Stimulated activated memory B cell treated with anti-CD40 and anti-IgM and Interleukin-4, amounts not matched to agents 10 μg/mL and 1 μg/mL and 100 μg/mL, for 72 hours (primary cell): ENCODE data around the gene IZUMO2.
"Not testable (repeated sequence)": the region's sequence is repeated elsewhere in the genome, so short reads cannot be mapped to it uniquely, and the experiment has no call there.

ENCODE experiments used
- ATAC-seq: fragments of 150-1000 bp; cut with Tn5 transposase; 2 replicates; pipeline ENCODE4 v1.10.0; 2021
- H3K27ac Mint-ChIP-seq: one replicate; pipeline ENCODE4 v1.8.0; 2022; ENCODE audit warnings: mild to moderate bottlenecking, mixed read lengths
- H3K27me3 Mint-ChIP-seq: one replicate; pipeline ENCODE4 v1.8.0; 2022; ENCODE audit warnings: mixed read lengths
- H3K36me3 Mint-ChIP-seq: one replicate; pipeline ENCODE4 v1.8.0; 2022; ENCODE audit warnings: mixed read lengths
- H3K4me1 Mint-ChIP-seq: one replicate; pipeline ENCODE4 v1.8.0; 2022; ENCODE audit warnings: mixed read lengths
- H3K4me3 Mint-ChIP-seq: one replicate; pipeline ENCODE4 v1.8.0; 2022; ENCODE audit warnings: mild to moderate bottlenecking, moderate library complexity, mixed read lengths
- H3K9me3 Mint-ChIP-seq: one replicate; pipeline ENCODE4 v1.8.0; 2022; ENCODE audit warnings: mixed read lengths

IZUMO2 gene

DNA sequence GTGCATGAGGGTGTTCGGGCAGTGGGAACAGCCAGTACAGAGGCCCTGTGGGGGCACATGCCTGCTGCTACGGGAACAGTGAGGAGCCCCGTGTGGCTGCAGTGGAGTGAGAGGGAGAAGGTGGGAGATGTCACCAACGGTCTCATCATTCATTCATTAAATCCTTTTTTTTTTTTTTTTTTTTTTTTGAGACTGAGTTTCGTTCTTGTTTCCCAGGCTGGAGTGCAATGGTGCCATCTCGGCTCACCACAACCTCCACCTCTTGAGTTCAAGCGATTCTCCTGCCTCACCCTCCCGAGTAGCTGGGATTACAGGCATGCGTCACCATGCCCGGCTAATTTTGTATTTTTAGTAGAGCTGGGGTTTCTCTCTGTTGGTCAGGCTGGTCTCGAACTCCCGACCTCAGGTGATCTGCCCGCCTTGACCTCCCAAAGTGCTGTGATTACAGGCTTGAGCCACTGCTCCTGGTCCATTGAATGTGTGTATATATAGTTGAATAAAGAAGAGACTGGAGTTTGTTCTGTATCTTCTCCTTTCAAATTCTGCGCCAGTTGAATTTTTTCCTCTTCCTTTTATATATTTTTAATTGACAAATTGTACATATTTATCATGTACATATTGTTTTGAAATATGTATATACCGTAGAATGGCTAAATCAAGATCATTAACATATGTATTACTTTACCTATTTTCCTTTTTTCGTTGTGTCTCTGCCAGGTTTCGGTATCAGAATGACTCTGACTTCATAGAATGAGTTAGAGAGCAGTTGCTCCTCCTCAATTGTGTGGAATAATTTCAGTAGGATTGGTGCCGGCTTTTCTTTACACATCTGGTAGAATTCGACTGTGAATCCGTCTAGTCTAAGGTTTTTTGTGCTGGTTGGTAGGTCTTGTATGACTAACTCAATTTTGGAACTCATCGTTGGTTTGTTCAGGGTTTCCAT, 28.0 kb downstream of the IZUMO2 start:
- not testable (repeated sequence) for H3K9me3 Mint-ChIP-seq, H3K27me3 Mint-ChIP-seq, ATAC-seq, H3K4me1 Mint-ChIP-seq, H3K4me3 Mint-ChIP-seq, H3K27ac Mint-ChIP-seq, H3K36me3 Mint-ChIP-seq

DNA sequence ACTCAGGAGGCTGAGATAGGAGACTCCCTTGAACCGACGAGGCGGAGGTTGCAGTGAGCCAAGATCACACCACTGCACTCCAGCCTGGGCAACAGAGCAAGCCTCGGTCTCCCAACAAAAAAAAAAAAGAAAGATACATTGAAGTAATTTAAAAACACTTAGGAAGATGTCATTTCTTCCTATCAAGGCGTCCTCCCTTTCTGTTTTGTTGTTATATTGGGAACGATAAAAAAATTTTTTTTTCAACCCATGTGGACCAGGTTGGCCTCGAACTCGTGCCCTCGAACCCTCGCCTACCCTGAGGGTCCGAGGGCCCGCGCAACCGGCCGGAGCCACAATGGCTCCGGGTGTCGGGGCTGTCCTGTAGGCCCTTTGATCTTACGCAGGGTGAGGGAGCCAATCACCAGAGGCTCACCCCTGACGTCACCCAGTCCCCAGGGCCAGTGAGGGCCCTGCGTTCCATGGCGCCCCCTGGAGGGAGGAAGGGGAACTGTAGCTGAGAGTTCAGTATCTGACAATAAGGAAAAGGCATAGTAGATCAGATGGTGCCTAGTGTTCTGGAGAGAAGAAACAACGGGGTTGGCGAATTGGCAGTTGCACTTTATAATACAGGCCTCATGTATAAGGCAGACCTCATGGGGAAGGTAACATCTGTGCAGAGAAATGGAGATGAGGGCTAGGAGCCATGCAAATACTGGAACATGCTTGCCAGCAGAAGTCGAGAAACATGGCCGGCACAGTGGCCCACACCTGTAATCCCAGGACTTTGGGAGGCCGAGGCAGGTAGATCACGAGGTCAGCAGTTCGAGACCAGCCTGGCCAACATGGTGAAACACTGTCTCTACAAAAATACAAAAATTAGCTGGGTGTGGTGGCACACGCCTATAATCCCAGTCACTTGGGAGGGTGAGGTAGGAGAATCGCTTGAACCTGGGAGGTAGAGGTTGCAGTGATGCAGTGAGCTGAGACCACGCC, 29.3 kb downstream of the IZUMO2 start:
- H3K4me1 Mint-ChIP-seq, H3K4me3 Mint-ChIP-seq, H3K27ac Mint-ChIP-seq, H3K9me3 Mint-ChIP-seq, ATAC-seq, H3K27me3 Mint-ChIP-seq, H3K36me3 Mint-ChIP-seq: not testable (repeated sequence)

GRCh38 chr19:50104012-50104411, 59.1 kb downstream of the IZUMO2 start:
- not testable (repeated sequence) for H3K36me3 Mint-ChIP-seq, H3K4me1 Mint-ChIP-seq, H3K27ac Mint-ChIP-seq, H3K4me3 Mint-ChIP-seq, ATAC-seq, H3K27me3 Mint-ChIP-seq, H3K9me3 Mint-ChIP-seq

DNA sequence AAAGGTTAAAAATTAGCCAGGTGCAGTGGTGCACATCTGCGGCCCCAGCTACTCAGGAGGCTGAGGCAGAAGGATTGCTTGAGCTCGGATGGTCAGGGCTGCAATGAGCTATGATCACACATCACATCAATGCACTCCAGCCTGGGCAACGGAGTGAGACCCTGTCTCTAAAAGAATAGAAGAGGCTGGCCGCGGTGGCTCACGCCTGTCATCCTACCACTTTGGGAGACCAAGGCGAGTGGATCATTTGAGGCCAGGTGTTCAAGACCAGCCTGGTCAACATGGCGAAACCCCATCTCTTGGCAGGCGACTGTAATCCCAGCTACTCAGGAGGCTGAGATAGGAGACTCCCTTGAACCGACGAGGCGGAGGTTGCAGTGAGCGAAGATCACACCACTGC, 59.7 kb downstream of the IZUMO2 start:
- H3K27me3 Mint-ChIP-seq, H3K36me3 Mint-ChIP-seq, H3K9me3 Mint-ChIP-seq, ATAC-seq, H3K4me1 Mint-ChIP-seq, H3K27ac Mint-ChIP-seq, H3K4me3 Mint-ChIP-seq: not testable (repeated sequence)
